Stimulated activated CD4-positive, alpha-beta T cell treated with anti-CD3 and anti-CD28 coated beads, Interleukin-4, amount 100 ng/mL, for 1 hour (primary cell): Measurements from ENCODE around the gene C1QB.
"Not testable (repeated sequence)": the region's sequence is repeated elsewhere in the genome, so short reads cannot be mapped to it uniquely, and the experiment has no call there.

Experiments used
- DNase-seq: peaks from one replicate; pipeline ENCODE4 v3.0.0-alpha.2; 2020

C1QB gene

GRCh38 chr1:22702296-22703085, 49.5 kb downstream of the C1QB start:
- DNase-seq = no peak

DNA sequence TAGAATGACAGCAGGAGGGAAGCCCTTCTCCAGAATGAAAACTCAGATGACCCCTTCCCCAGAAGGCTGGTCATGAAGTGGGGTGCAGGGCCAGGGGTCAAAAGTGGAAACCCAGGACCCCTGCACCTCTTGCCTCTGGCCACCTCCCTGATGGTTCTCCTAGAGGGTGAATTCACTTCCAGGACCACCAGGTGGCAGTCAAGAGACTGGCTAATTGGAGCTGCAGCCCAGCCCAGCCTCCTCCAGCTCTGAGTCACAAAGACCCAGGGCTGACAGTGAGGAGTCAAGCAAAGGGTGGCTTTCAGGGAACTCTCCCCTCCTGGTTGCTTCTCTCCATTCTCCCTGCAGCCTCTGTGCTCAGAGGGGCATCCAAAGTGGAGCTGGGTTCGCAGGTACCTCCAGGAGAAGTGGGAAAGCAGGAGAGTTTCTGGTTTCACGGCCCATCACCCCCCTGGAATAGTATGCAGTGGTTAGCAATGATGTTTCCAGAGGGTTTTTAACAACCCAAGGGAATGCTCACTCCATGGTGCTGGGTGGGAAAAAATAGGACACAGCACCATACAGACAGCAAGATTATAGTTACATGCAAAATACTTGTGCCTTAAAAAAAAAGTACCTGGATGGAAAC, 51.5 kb downstream of the C1QB start:
- peak; percentile 75 for DNase-seq

DNA sequence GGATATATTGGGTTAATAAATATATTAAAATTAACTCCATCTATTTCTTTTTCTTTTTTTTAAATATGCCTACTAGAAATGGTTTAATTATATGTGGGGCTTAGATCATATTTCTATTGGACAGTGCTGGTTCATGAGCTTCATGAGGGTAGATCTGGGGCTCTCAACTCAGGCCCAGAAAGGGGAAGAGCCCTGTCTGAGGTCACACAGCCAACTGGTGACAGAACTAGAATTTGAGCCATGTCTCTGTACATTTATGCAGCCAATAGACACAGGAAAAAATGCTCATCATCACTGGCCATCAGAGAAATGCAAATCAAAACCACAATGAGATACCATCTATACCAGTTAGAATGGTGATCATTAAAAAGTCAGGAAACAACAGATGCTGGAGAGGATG, 52.5 kb downstream of the C1QB start:
- no peak for DNase-seq

GRCh38 chr1:22706100-22706499, 53.1 kb downstream of the C1QB start:
- DNase-seq = not testable (repeated sequence)

DNA sequence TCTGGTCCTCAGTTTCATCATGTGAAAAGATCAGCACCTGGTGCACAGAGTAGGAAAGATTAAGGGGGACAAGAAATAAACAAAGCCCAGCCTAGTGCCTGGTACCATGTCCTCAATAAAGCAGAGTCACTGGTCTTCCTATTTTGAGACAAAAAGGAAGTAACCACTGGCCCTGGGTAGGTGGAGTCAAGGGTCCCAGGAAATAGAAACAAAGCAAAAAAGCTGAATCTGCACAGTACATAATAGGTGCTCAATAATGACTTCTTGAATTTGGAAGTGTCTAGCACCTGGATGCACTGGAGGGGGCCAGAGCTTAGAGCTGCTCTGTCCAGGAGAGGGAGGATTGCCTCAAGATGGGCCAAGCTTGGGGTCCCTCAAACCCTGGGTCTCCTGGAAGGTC, 55.7 kb downstream of the C1QB start:
- DNase-seq = no peak

GRCh38 chr1:22709227-22709626, 56.2 kb downstream of the C1QB start:
- no peak for DNase-seq

- DNase-seq = peak; percentile 52
These were observed 57.1 kb downstream of the C1QB start for GRCh38 chr1:22709891-22710700.

DNA sequence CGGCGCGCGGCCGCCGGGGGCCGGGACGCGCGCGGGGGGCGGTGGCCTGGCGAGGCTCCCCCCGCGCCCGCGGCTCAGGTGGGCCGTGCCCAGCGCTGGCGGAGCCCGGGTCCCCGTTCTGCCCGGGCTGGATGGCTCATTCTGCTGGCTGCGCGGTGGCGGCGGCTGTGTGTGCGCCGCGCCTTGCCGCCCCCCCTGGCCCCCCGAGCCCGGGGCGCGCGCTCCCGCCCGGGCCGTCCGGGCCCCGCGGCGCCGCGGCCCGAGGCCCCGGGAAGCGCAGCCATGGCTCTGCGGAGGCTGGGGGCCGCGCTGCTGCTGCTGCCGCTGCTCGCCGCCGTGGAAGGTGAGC, 57.6 kb downstream of the C1QB start, which contains the start of gene EPHB2:
TSS of gene EPHB2 (plus strand) at position 139 of the 349 bp plus-strand sequence. CDS start at position 283, 144 bp downstream.
- peak; percentile 41 for DNase-seq

GRCh38 chr1:22711071-22711470, 58.0 kb downstream of the C1QB start:
- no peak for DNase-seq
